Cardiac fibroblast (primary cell): Measurements from ENCODE around the gene KRTAP19-7.

Experiments used
- DNase-seq, 2 donors: peaks; one replicate each; pipeline versions ENCODE4 v3.0.0 to v3.0.0-alpha.2; 2010; ENCODE audit warnings: low read depth in 2 of 2
- H3K4me3 ChIP-seq, 2 donors: replicated peaks in 1 of 2; 1 replicate in 1 of 2; 2 replicates in 1 of 2; pipeline ENCODE4 v1.5.1; 2011; ENCODE audit warnings: low read depth in 2 of 2, low read length in 2 of 2, mild to moderate bottlenecking in 2 of 2, moderate library complexity in 1 of 2
- TF ChIP-seq, protein P1 (sequence below): IDR thresholded peaks from one replicate; pipeline ENCODE4 v1.5.1; 2011; ENCODE audit warnings: low read depth, mild to moderate bottlenecking, low read length, inconsistent platforms

Gene KRTAP19-7, protein sequence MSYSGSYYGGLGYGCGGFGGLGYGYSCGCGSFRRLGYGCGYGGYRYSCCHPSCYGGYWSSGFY

DNA sequence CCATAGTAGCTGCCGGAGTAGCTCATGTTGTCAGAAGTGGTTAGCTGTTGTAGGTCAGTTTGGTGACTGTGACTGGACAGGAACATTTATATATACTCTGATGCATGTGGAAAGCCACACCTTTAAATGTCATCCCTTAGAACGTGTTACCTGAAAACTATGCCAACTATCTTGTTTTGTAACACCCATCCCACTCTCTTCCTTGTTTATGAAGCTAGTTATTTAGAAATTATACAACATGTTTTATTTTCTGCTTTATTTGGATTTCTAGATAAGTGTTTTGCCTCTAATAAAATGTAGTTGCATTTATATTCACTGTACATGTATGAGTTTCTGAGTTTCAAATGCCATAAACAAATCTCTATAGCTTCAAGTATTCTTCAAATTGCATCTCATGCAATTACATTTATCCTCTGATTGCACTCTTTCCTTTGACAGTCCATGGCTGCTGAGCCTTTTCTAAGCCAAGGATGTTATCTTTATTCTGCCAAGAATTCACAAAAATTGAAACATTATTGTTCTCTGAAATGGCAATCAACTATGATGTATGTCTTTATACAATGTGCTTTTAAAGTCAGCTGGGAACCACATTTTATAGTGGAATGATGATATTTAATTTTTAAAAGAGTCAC lies at the start of gene KRTAP19-7:
KRTAP19-7 (minus strand) TSS at position 51 of the 632 bp plus-strand sequence; CDS start at position 26, 25 bp downstream.
- TF ChIP-seq, protein P1, sequence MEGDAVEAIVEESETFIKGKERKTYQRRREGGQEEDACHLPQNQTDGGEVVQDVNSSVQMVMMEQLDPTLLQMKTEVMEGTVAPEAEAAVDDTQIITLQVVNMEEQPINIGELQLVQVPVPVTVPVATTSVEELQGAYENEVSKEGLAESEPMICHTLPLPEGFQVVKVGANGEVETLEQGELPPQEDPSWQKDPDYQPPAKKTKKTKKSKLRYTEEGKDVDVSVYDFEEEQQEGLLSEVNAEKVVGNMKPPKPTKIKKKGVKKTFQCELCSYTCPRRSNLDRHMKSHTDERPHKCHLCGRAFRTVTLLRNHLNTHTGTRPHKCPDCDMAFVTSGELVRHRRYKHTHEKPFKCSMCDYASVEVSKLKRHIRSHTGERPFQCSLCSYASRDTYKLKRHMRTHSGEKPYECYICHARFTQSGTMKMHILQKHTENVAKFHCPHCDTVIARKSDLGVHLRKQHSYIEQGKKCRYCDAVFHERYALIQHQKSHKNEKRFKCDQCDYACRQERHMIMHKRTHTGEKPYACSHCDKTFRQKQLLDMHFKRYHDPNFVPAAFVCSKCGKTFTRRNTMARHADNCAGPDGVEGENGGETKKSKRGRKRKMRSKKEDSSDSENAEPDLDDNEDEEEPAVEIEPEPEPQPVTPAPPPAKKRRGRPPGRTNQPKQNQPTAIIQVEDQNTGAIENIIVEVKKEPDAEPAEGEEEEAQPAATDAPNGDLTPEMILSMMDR, result no peak

DNA sequence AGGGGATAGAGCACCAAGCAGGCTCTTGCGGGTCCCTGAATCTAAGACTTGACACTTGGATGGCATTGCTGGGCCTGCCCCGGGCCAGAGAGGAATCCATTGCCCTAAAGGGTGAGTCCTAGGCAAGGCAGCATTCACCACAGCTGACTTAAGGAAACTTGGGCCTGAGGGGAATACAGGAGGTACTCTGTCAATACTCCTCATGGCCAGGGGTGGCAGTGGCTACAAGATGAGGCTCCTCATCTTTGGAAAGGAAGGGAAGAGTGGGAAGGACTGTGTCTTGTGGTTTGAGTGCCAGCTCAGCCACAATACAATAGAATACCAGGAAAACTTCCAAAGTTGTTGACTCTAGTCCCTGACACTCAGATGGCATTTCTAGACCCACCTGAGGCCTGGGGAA lies 44.9 kb upstream of the KRTAP19-7 start:
- no peak for DNase-seq
- H3K4me3 ChIP-seq, result no peak overlapping the region
- TF ChIP-seq, protein P1, result no peak

More for the DNA sequence above, at the start of gene KRTAP19-7:
- no peak within 1 kb of the TSS for H3K4me3 ChIP-seq
- no peak for DNase-seq

DNA sequence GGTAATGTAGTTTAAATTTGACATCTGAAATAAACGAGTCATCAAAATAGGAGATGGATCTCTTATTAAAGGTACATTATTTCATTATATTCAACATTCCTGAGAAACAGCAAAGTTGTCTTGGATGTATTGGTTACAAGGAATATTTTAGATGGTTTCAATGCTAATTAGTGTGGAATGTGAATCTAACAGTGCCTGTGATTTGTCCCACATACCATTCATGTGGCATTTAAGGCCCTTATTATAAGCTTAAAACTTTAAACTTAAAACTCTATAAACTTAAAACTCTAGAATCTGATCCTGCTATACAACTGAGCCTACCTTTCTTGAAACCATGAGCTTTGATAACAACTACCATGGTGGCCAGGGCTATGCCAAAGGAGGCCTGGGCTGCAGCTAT lies 39.7 kb upstream of the KRTAP19-7 start, which contains the start of gene KRTAP22-1:
KRTAP22-1 (plus strand) TSS at position 301 of the 400 bp plus-strand sequence.
- H3K4me3 ChIP-seq, result no peak within 1 kb of the TSS
- no peak for DNase-seq
- TF ChIP-seq, protein P1, result no peak

DNA sequence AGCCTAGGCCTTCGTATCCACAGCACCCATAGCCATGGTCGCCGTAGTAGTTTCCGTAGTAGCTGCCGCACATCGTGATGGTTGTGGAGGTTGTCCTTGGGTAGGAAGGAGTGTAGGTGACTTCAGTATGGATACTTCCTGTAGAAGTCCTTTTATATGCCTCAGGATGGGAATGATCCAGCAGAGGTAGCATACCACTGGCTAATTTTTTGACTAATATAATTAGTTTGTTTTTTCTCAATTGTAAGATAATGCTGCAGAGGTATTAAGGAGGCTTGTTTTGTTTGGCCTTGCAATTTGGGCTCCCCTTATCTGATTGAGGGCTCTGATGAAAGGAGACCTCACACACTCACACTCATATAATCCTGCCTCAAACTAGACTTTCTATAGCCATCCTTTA lies 37.7 kb upstream of the KRTAP19-7 start, which contains the start of gene KRTAP6-2:
KRTAP6-2 (minus strand) TSS at position 101 of the 400 bp plus-strand sequence; CDS start at position 73, 28 bp downstream.
- H3K4me3 ChIP-seq, result no peak within 1 kb of the TSS
- DNase-seq, result no peak
- TF ChIP-seq, protein P1, result no peak

DNA sequence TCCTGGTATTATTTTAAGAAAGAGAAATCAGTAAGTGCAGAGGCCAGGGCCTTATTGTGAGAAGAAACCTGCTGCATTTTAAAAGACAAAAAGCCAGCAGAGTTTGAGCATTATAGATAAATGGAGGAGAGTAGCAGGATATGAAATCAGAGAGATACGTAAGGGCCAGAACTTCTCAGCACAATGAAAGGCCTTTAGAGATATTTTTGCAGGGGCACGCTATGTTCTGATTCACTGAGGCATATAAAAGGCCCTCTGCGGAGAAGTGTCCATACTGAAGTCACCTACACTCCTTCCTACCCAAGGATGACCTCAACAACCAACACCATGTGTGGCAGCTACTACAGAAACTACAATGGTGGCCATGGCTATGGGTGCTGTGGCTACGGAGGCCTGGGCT lies 31.0 kb upstream of the KRTAP19-7 start, which contains the start of gene KRTAP6-3:
KRTAP6-3 (plus strand) TSS at position 301 of the 400 bp plus-strand sequence; CDS start at position 307, 6 bp downstream.
- TF ChIP-seq, protein P1, result no peak
- no peak within 1 kb of the TSS for H3K4me3 ChIP-seq
- no peak for DNase-seq

DNA sequence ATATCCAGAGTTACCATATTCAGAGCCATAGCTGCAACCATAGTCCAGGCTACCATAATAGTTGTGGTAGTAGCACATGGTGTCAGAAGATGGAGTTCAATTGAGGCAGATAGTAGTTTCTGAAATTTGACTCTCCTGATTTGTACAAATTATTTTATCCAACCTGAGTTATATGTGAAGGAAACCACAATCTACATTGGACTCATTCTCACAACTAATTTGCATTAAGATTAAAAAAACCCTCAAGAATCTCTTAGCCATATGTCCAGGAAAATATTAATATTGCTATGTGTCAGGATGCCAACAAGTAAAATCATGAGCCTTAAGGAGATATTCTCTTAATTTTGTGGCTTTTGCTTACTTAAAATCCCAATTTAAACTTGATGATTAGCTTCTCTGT lies 29.2 kb upstream of the KRTAP19-7 start, which contains the start of gene KRTAP22-2:
KRTAP22-2 (minus strand) TSS at position 101 of the 400 bp plus-strand sequence.
- H3K4me3 ChIP-seq, result no peak within 1 kb of the TSS
- DNase-seq, result no peak
- TF ChIP-seq, protein P1, result no peak
